GM18505 (cell line): ENCODE measurements around the gene ANKMY1.

ENCODE experiments used
- ATAC-seq: cut with Tn5 transposase; IDR thresholded peaks from one replicate; pipeline ENCODE4 v1.9.1; 2021; ENCODE audit not compliant: unreplicated experiment
- POLR2A ChIP-seq: IDR thresholded peaks from 4 replicates; pipeline ENCODE4 v1.6.1; 2011; ENCODE audit warnings: borderline replicate concordance; ENCODE audit not compliant: insufficient read depth, insufficient read length; ENCODE audit errors: extremely low read depth

Gene ANKMY1

GRCh38 chr2:240589375-240589774 is 31.6 kb upstream of the ANKMY1 start:
- ATAC-seq, result no peak
- TF ChIP-seq POLR2A, result no peak

- TF ChIP-seq POLR2A, result no peak
- ATAC-seq, result no peak
Observed at GRCh38 chr2:240588669-240589068, 30.9 kb upstream of the ANKMY1 start.

- no peak for TF ChIP-seq POLR2A
- ATAC-seq, result no peak
Observed at GRCh38 chr2:240588006-240588655, 30.3 kb upstream of the ANKMY1 start.

GRCh38 chr2:240586919-240587800 is 29.4 kb upstream of the ANKMY1 start:
- peak; percentile 40 for TF ChIP-seq POLR2A

GRCh38 chr2:240586198-240586918 is 28.6 kb upstream of the ANKMY1 start, which contains the start of gene CAPN10:
TSS of gene CAPN10 (plus strand) at chr2:240586734. CDS start at chr2:240586912, 178 bp downstream.
- peak; percentile 58 for ATAC-seq
- peak; percentile 89 for TF ChIP-seq POLR2A

More at GRCh38 chr2:240586919-240587800, 29.4 kb upstream of the ANKMY1 start:
- peak; percentile 6 for ATAC-seq

- TF ChIP-seq POLR2A, result no peak
- ATAC-seq, result no peak
Observed at GRCh38 chr2:240585681-240586197, 28.0 kb upstream of the ANKMY1 start.

GRCh38 chr2:240585101-240585500 is 27.3 kb upstream of the ANKMY1 start:
- peak; percentile 25 for ATAC-seq
- TF ChIP-seq POLR2A, result no peak

GRCh38 chr2:240584486-240585031 is 26.8 kb upstream of the ANKMY1 start:
- peak; percentile 46 for ATAC-seq
- TF ChIP-seq POLR2A, result peak; percentile 86

GRCh38 chr2:240583774-240584173 is 26.0 kb upstream of the ANKMY1 start:
- ATAC-seq, result no peak
- no peak for TF ChIP-seq POLR2A

GRCh38 chr2:240582781-240583180 is 25.0 kb upstream of the ANKMY1 start:
- no peak for ATAC-seq

GRCh38 chr2:240581811-240582210 is 24.0 kb upstream of the ANKMY1 start:
- ATAC-seq, result no peak
- no peak for TF ChIP-seq POLR2A

More at GRCh38 chr2:240582781-240583180, 25.0 kb upstream of the ANKMY1 start:
- no peak for TF ChIP-seq POLR2A

GRCh38 chr2:240579771-240580614 is 22.2 kb upstream of the ANKMY1 start:
- no peak for TF ChIP-seq POLR2A
- no peak for ATAC-seq
